Gastroesophageal sphincter (tissue), 3 donors: Measurements from ENCODE around the gene NXPE3.

ENCODE experiments used
- EP300 ChIP-seq: sonication (generic); formaldehyde crosslinking; IDR thresholded peaks from one replicate; pipeline ENCODE4 v1.6.1; 2017; ENCODE audit warnings: antibody characterized with exemption, mild to moderate bottlenecking
- TF ChIP-seq, protein P1 (sequence below), 4 experiments: fragments of 200-600 bp in 2 of 4; fragments of 450-650 bp in 2 of 4; sonication (generic) in 1 of 4; IDR thresholded peaks; one replicate each; pipeline ENCODE4 v1.5.1; 2017 to 2019; ENCODE audit warnings: antibody characterized with exemption in 4 of 4, mild to moderate bottlenecking in 2 of 4, moderate library complexity in 2 of 4

- no peak for TF ChIP-seq EP300
- TF ChIP-seq, protein P1, sequence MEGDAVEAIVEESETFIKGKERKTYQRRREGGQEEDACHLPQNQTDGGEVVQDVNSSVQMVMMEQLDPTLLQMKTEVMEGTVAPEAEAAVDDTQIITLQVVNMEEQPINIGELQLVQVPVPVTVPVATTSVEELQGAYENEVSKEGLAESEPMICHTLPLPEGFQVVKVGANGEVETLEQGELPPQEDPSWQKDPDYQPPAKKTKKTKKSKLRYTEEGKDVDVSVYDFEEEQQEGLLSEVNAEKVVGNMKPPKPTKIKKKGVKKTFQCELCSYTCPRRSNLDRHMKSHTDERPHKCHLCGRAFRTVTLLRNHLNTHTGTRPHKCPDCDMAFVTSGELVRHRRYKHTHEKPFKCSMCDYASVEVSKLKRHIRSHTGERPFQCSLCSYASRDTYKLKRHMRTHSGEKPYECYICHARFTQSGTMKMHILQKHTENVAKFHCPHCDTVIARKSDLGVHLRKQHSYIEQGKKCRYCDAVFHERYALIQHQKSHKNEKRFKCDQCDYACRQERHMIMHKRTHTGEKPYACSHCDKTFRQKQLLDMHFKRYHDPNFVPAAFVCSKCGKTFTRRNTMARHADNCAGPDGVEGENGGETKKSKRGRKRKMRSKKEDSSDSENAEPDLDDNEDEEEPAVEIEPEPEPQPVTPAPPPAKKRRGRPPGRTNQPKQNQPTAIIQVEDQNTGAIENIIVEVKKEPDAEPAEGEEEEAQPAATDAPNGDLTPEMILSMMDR (IDR thresholded peaks at IDR 0.05), result no peak
These were observed 6.0 kb downstream of the NXPE3 start for GRCh38 chr3:101784855-101785613.
